HG03135 (cell line): ENCODE measurements around the gene KDSR.

ENCODE experiments used
- ATAC-seq: cut with Tn5 transposase; IDR thresholded peaks from one replicate; pipeline ENCODE4 v1.9.1; 2021; ENCODE audit warnings: mild to moderate bottlenecking, moderate library complexity; ENCODE audit not compliant: unreplicated experiment

The KDSR gene

DNA sequence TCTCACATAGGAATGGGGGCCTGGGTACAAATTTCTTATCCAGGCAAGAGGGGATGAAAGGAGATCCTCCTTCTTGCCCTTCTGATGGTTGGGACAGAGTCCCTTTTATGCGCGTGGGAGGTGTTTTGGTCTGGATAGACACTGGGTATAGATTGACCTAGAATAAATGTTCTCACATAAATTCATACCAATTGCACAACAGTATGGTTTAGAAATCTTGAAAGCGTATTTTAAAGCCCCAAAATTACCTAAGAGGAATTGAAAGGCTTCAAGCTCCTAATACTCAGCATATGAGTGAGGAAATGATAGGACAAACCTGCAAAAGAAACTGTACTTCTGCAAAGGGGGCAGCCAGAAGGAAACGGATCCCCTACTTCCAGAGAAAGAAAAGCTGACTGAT, 44.8 kb downstream of the KDSR start:
- no peak for ATAC-seq

DNA sequence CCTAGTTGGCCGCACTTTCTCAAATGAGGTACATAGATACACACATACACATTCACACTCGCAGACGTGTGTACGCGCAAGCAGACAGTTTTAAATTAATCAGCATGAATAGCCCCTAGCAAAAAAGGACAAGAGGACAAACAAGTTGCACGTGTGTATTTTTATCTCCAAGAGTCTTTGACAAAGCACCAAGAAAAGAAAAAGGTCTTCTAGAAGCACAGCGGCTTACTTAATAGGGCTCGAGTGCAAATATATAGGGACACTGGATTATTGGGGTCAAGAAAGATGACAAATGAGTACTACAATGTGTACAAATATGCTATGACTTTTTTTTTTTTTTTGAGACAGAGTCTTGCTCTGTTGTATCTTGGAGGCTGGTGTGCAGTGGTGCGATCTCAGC, 45.7 kb downstream of the KDSR start:
- ATAC-seq: no peak

DNA sequence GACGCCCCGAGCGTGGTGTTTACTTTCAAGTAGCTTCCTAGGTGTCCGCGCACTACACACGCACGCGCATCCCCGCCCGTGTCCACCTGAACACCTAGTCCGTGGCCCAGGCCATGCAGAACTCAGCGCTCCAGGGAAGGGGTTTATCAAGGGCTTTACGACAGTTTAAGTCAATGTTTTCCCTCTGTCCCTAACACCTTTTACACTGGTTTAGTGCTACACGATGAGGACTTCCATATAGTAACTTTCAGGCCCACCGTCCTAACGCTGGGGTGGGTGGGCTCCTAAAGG, 46.1 kb downstream of the KDSR start:
- no peak for ATAC-seq

DNA sequence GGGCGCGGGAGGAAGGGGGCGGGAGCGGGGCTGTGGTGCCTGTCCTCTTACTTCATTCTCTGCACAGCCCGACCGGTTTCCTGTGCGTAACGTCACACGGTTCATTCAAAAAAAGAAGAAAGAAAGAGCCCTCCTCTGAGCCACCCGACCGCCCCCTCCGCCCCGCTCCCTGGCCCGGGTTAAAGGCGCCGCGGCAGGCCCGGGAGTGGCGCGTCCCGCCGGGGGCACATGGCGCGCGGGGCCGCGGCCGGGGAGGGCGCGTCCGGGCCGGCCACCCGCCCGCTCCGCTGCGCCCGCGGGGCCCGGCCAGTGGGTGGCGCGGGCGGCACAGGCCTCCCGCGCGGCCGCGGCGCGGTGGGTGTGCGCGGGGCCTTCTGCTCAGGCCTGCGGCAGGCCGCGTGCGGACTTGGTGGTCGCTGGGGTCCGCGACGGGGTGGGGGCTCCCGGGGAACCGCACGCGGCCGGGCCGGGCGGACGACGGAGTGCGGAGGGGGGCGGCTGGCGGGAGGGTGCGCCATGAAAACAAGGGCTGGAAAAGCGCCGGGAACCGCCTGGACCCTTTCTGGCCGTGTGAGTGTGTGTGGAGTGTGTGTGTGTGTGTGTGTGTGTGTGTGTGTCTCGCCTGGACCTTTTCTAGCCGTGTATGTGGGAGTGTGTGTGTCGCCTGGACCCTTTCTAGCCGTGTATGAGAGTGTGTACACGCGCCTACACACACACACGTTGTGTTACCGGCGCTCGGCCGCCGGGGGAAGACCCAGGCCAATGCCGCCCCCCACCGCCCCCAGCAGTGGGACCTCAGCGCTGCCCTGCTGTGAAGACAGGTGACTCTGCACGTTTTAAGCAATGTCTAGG, 46.7 kb downstream of the KDSR start:
- ATAC-seq: peak; percentile 70

DNA sequence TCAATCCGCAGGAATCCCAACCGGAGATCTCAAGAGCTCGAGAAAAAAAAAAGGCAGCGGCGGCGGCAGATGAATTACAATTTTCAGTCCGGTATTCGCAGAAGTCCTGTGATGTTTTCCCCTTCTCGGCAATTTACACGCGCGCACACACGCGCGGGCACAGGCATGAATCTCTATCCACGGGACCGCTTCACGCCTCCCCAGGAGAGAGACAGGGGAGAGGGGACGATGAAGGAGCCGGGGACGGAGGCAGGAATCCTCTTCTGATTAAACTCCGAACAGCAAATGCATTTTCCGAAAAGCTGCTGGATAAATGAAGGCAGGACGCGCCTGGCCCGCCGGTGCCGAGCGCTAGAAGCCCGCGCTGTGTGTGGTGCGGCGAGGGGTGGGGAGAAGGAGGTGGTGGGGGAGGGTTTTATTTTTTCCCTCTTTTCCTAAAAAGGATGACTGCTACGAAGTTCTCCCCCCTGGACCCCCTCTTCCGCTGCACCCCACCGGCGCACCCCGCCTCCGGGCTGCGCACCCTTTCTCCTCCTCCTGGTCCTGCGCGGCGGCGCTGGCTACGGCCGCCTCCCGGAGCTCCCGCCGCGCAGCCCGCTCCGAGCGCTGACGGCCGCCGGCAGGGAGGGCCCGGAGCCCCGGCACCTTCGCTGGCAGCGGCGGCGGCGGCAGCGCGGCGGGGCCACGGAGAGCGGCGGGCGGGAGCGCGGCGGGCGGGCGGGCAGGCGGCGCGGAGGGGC, 47.5 kb downstream of the KDSR start, which contains the start of gene BCL2:
BCL2 (minus strand) TSS at position 387 of the 740 bp plus-strand sequence.
- ATAC-seq: peak; percentile 16

DNA sequence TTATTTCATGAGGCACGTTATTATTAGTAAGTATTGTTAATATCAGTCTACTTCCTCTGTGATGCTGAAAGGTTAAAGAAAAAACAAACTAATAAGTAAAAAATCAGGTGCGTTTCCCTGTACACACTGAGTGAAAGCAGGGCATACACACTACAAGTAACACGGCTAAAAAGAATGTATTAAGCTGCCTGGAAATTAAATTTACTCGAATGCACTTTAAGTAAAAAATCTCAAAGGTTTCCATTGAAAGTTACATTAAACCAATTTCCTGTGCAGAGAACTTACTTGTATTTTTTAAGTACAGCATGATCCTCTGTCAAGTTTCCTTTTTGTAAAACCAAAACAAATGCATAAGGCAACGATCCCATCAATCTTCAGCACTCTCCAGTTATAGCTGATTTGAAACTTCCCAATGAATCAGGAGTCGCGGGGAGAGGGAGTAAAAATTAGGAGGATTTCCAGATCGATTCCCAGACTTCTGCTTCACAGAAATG, 48.1 kb downstream of the KDSR start:
- no peak for ATAC-seq

DNA sequence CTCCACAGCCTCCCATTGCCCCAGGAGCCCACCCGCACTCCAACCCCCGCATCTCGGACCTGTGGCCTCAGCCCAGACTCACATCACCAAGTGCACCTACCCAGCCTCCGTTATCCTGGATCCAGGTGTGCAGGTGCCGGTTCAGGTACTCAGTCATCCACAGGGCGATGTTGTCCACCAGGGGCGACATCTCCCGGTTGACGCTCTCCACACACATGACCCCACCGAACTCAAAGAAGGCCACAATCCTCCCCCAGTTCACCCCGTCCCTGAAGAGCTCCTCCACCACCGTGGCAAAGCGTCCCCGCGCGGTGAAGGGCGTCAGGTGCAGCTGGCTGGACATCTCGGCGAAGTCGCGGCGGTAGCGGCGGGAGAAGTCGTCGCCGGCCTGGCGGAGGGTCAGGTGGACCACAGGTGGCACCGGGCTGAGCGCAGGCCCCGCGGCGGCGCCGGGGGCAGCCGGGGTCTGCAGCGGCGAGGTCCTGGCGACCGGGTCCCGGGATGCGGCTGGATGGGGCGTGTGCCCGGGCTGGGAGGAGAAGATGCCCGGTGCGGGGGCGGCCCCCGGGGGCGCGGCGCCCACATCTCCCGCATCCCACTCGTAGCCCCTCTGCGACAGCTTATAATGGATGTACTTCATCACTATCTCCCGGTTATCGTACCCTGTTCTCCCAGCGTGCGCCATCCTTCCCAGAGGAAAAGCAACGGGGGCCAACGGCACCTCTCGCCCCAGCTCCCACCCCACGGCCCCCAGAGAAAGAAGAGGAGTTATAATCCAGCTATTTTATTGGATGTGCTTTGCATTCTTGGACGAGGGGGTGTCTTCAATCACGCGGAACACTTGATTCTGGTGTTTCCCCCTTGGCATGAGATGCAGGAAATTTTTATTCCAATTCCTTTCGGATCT, 48.8 kb downstream of the KDSR start:
- peak; percentile 48 for ATAC-seq

DNA sequence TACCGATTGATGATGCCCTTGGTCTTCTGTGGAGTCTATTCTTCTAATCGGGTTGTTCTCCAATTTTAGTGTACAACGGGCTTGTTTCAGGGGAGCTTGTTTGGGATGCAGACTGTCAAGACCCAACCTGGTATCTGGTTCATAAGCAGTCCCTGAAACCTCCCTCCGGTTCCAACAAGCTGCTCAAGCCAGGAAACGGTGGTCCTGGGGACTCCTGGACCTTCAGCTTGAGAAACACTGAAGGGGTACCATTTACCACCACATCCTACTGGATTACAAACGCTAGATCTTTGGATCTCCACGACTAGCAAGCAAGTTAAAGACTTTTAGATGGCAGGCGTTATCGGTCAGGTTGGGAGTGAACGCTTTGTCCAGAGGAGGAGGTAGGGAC, 49.5 kb downstream of the KDSR start:
- no peak for ATAC-seq

DNA sequence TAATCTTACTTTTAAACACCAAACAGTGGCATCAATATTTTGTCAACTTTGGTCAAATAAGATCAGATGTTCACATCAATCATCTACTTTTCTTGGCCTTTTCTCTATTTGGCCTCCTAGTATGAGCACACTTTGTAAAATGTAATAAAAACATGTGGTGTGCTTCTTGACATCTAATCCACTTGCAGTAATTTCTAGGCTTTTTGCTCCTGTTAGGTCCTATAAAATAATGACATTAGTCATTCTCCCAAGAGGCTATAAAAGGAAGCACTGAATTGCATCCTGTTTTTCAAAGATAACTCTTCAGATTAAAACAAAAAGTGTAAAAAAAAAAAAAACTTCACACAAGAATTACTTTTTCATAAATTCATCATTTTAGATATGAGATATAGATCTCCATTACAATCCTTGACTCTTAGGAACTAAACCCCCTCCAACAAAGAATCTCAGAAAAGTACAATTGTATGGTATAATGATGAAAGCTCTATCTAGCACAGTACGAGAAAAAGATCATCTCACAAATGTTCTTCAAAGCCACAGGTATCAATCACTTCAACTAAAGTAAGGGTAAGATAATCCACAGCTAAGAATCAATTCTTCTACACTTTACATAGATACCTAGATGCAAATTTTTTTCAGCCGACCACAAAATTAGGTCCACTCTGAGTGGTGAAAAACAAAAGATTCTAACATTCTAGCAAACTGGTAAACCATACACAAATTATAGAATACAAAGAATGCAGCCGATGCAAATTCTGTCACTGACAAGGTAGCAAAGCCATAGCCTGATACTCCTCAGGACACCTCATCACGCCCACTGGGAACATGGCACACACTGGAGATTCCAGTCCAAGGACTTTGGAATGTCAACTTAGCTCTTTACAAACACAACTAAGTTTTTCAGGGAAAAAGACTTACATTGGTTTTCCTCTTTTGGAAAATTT, 50.1 kb downstream of the KDSR start:
- no peak for ATAC-seq

DNA sequence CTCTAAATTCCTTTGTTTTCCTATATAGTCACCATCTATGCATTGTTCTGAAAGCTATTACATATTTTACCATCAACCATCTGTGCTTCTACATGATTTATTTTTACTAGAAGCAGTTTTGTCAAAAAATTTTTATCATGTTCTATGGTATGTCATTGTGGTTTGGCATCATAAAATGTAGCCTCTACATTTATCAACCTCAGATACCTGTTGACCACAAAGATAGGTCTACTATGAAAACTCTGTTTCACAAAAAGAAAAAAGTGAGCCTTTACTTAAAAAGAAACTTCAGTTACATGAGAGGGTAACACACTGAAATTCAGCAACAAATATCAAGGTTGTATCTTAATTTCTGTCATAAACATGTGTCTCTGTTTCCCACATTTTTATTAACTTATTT, 51.1 kb downstream of the KDSR start:
- ATAC-seq: no peak

DNA sequence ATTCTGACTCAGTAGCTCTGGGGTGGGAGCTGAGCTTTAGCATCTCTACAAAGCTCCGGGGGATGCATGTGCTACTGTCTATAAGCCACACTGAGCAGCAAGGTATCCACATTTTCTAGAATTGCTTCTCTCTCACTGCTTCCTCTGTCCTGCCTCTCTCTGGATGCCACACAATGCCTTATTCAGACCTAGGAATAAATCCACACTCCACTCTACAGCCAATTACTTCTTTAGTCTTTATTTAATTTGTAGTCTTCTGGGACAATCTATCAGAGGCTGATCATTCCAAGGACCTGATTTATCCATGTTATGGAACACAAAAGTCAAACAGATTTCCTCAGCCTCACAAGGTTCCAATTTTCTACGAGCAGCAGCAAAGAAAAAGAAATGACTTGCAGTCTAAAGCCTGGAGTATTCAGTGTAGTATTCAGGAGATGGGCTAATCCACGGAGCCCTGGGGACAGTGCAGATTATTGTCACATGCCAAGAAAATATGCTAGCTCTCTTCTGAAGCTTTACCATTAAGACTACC, 51.8 kb downstream of the KDSR start:
- ATAC-seq: no peak

DNA sequence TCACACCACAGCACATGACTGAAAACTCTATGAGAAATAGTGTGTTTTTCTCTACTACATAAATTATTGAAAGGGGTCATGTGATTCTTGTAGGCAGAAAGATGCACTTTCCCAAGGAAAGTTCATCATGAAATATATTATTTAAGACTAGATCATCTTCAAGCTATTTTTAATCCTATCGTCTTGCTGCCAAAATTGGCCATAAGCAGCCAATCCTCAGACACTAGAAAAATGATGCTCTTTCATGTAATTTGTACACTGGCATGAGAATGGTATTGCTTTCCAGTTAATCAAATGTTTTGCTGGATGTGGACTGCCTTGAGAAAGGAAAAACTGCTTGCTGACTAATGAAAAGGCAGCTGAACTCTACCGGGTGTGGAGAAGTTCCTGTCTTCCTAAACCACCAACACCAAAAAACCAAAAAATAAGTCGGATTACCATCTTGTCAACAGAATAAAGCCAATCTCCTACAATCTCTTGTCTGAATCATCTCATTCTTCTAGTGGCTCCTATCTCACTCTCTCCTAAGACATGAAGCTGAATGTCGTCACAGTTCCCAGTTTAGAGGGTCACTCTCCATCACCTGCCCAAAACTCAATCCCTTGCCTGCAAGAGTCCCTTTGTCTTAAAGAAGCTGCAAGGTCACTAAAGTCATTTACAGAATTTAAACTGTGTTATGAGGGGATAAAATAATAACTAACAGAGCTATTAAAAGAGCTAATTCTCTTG, 52.8 kb downstream of the KDSR start:
- ATAC-seq: no peak

DNA sequence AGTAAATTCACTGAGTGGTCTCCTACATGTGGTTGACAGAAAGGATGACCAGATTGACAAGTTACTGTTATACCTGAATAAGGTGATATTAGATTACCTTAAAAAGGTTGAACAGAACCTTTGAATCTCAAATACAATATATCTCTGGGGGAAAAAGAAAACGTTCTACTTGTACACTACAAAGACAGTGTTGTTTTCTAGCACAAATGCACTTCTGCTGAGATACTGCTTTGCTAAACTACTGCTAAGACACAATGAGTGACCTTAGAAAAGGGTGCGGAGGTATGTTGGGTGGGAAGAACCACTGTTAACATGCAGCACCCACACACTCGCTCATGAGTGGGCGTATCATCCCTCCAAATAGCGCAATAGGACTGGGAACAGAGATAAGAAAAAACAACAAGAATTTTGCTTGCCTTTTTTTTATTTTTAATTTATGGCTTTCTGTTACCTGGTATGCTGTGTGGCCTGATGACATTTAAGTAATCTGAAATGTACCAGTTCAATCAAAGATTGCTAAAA, 53.5 kb downstream of the KDSR start:
- ATAC-seq: no peak

DNA sequence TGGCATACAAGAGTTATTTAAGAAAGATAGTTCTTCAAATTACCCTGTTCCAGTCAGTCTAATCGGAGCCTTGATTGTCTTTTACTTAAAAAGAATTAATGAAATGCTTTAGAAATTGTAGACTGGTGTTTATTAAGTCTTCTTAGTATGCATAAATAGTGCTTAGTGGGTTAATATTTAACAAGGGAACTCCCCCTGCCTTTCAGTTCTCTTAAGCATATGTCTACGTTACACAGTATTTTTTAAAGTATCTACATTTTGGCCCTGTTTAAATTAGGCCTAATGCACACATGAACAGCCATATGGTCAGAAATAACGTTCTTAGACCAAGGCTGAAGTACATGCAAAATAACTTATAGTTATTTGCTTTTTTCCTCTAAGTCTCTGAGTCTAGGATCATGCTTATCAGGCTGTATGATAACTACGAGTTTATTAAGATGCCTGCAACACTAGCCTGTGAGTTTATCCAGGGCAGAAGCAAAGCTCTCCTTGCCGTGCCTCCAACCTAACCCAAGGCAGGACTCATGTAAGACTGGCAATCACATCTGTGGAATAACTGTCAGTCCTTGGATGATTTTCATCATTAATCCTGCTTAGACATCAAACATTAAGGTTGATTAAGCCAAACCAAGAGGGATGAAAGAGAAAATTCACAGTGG, 54.1 kb downstream of the KDSR start:
- peak; percentile 33 for ATAC-seq

DNA sequence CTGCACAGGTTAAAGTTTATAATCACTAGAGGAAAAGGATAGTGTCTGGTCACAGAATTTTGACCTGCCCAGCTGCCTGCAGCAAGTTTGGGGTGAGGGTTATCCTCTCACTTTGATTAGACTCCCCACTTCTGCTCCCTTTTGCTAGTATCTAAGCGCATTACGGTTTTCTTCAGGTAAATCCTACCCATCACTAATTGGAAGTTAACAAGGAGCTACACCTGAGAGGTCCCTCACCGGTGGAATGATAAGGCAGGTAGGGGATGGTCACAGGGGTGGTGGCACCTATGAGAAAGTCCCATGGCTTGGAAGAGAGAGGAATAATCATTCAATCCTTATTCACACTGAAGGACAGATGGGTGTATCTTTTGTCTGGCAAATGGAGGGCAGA, 55.0 kb downstream of the KDSR start:
- ATAC-seq: peak; percentile 1

DNA sequence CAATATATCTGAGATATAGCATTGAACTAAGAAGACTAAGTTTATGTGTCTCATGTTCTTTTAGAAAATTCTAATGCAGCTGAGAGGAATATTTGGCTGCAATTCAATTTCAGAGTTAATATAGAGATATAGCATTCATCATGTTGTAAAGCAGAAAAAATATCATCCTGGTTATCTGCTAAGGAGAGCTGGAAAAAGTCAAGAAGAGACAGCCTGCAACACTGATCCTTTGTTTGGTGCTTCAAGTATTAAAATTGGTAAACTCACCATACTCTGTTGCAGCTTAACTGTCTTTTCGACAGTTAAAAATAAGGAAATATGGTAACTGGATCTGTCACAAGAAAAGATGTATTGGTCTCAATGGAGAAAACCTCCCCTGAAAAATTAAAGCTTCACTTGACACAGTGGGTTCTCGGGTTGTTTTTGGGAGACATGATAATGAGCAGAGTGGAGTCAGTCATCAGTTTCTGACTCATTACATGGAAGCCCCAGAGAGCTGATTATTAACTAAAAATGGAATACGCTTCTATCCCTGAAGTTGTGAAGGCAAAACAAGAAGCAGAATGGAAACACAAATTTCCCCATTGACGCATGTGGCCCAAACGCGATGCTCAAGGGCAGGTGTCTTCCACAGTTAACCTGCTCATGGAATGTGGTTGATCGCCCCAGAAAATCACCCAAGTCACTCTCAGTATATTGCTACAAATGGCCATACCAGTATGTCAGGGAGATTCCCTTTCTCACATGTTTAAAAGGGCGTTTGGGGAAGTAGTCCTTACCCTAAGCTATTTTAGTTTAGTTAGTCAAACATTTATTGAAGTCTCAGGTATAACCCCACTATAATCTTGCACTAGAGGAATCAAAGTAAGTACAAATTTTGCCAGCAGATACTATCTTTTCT, 55.6 kb downstream of the KDSR start:
- ATAC-seq: peak; percentile 68

DNA sequence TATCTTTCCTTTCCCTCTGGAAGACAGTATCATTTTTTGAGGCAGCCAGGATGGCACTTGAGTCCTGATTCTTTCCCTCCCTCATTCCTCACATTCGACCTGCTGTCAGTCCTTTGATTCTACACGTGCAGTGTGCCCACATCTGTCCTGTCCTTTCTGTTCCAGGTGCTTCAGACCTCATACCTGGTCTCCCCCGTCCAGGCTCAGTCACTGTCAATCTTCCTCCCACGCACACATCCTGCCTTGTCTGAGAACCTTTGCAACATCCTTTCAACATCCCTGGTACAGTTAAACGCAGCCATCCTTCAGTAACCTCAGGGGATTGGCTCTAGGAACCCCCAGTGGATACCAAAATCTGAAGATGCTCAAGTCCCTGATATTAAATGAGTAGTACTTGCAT, 57.6 kb downstream of the KDSR start:
- ATAC-seq: no peak
